Epithelial cell of proximal tubule (primary cell): ENCODE data around the gene HAUS7. TPM values are rescaled to one million over a fixed set of nuclear protein-coding genes. Genes with fewer than 3 reads are reported as not detected.

Experiments used
- DNase-seq: peaks from one replicate; pipeline ENCODE4 v3.0.0-alpha.2; 2011; ENCODE audit warnings: low read depth
- H3K4me3 ChIP-seq: 2 replicates; pipeline ENCODE4 v1.5.1; 2011; ENCODE audit warnings: low read depth, mild to moderate bottlenecking, low read length
- CTCF ChIP-seq: conservative IDR thresholded peaks from 2 replicates; pipeline ENCODE4 v1.5.1; 2012; ENCODE audit warnings: low read depth, mild to moderate bottlenecking, low read length
- total RNA-seq: library from RNA; depleted of rRNA; stranded (reverse); fragments of >200 nt; gene quantifications from 2 replicates; pipeline ENCODE4 v1.2.3, GENCODE V29; 2015

The HAUS7 gene
- total RNA-seq, 1 donor from 2014 or later = 24.3 TPM

GRCh38 chrX:153500676-153501280 is 30.4 kb upstream of the HAUS7 start:
- TF ChIP-seq CTCF = no peak

GRCh38 chrX:153499876-153500275 is 29.5 kb upstream of the HAUS7 start:
- H3K4me3 ChIP-seq = no peak overlapping the region
- DNase-seq = no peak
- no peak for TF ChIP-seq CTCF

More at GRCh38 chrX:153500676-153501280, 30.4 kb upstream of the HAUS7 start:
- no peak for DNase-seq
- no peak overlapping the region for H3K4me3 ChIP-seq

- TF ChIP-seq CTCF = no peak
- H3K4me3 ChIP-seq = no peak overlapping the region
Observed at GRCh38 chrX:153499341-153499740, 29.0 kb upstream of the HAUS7 start.

GRCh38 chrX:153498453-153498852 is 28.1 kb upstream of the HAUS7 start:
- no peak overlapping the region for H3K4me3 ChIP-seq
- no peak for DNase-seq
- TF ChIP-seq CTCF = no peak

More at GRCh38 chrX:153499341-153499740, 29.0 kb upstream of the HAUS7 start:
- DNase-seq = no peak

- no peak for DNase-seq
- no peak for TF ChIP-seq CTCF
- H3K4me3 ChIP-seq = no peak overlapping the region
Observed at GRCh38 chrX:153496590-153496959, 26.2 kb upstream of the HAUS7 start.

GRCh38 chrX:153495903-153496589 is 25.7 kb upstream of the HAUS7 start:
- no peak for TF ChIP-seq CTCF
- no peak for DNase-seq
- H3K4me3 ChIP-seq = no peak overlapping the region

- DNase-seq = no peak
- TF ChIP-seq CTCF = no peak
- no peak overlapping the region for H3K4me3 ChIP-seq
Observed at GRCh38 chrX:153495362-153495751, 25.0 kb upstream of the HAUS7 start.
